NCI-H510A (cell line): ENCODE results near the gene FUT2.
"Not testable (repeated sequence)": the region's sequence is repeated elsewhere in the genome, so short reads cannot be mapped to it uniquely, and the experiment has no call there.

Experiments
- DNase-seq: peaks from one replicate; lab custom pipeline; 2025; lab: John Stamatoyannopoulos, UW

FUT2 gene

DNA sequence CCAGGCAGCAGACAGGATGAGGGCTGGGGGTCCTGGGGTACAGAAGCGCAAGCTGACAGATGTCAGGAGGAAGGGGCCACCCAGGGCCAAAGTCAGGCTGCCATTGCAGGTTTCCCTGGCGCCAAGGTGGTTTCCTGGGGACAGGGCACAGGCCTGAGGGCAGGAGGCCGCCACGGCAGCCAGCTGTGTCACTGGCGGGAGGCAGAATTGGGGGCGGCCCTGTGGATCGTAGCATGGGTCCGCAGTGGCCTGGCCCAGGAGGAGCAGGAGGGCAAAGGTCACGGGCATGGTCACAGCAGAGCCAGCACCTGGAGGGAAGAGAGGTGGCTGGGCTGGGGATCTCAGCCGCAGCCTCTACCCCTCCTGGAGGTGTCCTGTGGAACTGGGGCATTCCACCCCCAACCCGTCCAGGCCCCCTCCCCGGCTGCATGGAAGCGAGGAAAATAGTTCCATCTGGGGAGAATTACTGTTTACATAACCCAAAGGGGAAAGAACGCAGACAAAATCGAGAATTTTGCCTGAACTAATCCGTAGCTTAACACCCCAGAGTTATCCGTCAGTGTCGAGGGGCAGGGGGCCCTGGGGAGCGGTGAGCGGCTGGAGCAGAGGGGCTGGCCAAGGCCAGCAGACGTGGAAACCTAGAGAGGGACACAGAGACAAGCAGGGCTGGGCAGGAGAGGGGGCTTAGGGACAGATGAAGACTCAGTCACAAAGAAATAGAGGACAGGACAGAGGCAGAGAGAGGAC, 24.9 kb upstream of the FUT2 start:
- no peak for DNase-seq

- DNase-seq = no peak
These were observed 24.2 kb upstream of the FUT2 start for GRCh38 chr19:48671446-48671995.

GRCh38 chr19:48672994-48673393, 22.8 kb upstream of the FUT2 start, which contains the start of gene NTN5:
TSS of gene NTN5 (minus strand) at chr19:48673017. CDS start at chr19:48670986, 2,031 bp downstream.
- DNase-seq = no peak

DNA sequence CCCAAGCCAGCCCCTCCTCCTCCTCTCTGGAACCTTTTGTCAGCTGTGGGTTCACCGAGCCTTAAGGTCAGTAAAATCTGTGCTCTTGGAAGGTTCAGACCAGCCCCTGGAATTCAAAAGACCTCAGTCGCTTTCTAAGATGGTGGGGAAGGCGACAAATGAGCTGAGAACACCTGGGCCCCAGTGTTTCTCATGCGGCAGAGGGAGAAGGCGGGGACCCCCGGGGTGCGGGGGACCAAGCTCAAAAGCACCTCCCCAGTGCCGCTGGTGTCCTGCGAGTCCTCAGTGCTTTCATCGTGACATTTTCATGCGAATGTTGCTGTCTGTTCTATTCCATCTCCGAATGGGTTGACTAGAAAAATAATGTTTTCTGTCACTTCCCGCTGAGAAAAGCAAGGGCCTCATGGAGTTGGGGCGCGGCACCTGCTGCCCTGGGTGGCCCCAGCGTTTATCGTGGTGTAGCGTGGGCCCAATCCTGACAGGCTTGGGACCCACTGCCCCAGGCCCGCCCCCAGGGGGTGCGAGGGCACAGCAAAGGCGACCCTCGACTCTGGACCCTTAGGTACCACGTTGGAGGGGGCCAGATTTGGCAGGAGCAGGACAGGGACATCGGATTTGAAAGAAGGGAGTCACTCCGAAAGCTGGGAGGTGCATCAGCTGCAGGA, 22.2 kb upstream of the FUT2 start:
- no peak for DNase-seq

DNA sequence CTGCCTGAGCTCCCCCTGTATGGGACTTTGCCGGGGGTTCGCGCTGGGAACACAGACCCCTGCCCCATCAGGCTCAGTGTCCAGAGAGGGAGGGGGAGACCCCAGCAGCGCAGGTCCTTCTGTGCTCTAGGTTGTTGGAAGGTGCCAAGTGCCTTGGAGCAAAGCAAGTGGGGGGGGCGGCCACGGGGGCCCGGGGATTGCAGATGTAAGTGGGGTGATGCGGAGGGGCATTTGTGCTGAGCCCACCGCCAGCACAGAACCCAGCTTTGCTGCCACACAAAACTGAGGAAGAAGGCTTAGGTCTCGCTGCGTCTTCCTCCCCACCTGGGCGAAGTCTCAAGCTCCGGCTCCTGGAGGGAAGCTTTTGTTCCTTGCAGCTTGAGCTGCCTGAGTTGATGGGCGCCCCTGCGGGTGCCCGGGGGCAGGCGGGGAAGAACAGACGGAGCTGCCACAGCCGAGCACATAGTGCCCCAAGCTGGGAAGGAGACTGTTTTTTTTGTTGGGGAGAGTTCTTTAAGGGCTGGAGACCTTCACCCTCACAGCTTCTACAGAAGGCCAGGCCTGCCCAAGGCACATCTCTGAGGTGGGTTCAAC, 21.5 kb upstream of the FUT2 start:
- no peak for DNase-seq

DNA sequence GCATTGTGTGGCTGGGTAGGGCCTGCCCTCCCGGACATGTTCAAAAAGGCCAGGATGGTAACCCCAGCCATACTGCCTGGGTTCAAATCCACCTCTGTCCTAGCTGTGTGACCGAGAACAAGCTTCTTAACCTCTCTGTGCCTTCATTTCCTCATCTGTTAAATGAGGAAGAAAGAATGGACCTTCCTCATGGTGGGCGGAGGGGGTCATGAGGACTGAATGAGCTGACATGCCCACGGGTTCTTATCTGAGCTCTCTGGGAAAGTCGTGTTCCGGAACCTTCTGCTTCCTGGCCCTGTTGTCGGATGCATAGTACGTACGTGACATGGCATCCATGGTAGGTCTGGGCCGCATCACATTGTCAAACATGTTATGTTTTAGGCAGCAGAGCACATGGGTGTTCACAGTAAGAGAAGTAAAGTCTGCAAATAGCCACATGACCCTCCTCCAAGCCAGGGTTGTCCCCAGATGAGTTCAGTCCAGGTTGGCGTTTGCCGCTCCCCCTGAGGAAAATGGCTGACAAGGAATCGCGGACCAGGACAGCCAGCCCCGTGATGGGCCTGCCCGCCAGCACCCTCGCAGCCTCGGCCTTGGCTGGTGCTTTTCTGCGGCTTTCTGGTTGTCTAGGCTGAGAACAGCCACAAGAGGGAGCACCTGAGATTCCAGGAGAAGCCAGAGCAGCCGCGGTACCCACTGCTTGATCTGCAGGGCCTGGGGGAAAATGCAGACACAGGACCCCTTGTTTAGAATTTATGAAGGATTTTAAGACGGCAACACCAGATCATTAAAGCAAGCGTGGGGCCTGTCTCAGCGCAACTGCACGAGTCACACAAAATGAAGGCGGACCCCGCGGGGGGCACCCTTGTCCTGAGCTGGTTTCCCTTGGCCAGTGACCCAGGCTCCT, 20.6 kb upstream of the FUT2 start:
- DNase-seq = peak; percentile 73

DNA sequence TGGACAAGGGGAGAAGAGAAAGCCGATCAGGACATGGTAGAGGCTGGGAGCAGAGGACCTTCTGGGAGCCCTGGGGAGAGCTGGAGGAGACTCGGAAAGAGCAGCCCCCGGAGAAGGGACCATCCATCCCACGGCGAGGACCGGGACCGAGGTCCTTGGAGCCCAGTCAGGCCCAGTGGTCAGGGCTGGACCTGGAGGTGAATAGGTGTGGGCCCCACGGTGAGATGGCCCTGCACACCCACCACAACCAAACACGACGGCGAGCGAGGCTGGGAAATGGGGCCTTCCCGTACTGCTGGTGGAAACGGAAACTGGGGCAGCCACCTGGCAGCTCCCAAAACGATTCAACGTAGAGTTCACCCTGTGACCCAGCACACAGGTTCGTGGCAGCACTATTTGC, 19.3 kb upstream of the FUT2 start:
- DNase-seq = no peak

DNA sequence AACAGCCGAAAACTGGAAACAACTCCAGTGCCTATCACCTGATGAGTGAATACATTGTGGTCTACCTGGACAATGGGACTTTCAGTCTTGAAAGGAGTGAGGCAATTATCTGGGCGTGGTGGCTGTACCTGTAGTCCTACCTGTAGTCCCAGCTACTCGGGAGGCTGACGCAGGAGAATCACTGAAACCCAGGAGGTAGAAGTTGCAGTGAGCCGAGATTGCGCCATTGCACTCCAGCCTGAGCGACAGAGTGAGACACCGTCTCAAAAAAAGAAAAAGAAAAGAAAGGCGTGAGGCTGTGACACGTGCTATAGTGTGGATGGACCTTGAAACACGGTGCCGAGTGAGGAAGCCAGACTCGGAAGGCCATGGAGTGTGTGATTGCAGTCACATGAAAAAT, 18.9 kb upstream of the FUT2 start:
- DNase-seq = no peak

GRCh38 chr19:48678201-48678600, 17.6 kb upstream of the FUT2 start:
- no peak for DNase-seq

- DNase-seq = not testable (repeated sequence)
These were observed 15.8 kb upstream of the FUT2 start for GRCh38 chr19:48680006-48680405.

GRCh38 chr19:48680436-48681126, 15.2 kb upstream of the FUT2 start:
- DNase-seq = no peak

GRCh38 chr19:48681127-48681470, 14.7 kb upstream of the FUT2 start:
- no peak for DNase-seq

- DNase-seq = no peak
These were observed 12.4 kb upstream of the FUT2 start for GRCh38 chr19:48683349-48683748.

GRCh38 chr19:48685583-48685982, 10.2 kb upstream of the FUT2 start:
- DNase-seq = no peak

DNA sequence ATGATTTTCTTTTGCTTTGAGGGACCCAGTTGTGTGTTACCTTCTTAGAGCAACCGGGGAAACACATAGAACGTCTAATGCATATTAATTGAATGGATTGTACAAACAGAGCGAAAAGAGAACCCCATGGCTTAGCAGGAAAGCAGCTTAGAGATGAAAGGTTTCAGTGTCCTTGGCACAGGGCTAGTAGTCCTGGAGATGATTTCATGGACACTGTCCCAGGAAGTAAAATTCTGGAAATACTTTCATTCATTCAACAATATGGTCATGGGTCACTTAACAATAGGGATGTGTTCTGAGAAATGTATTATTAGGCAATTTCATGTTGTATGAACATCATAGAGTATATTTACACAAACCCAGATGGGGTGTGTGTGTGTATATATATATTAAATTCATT, 9.7 kb upstream of the FUT2 start:
- no peak for DNase-seq

- not testable (repeated sequence) for DNase-seq
These were observed 9.1 kb upstream of the FUT2 start for GRCh38 chr19:48686637-48687036.

- no peak for DNase-seq
These were observed 8.0 kb upstream of the FUT2 start for GRCh38 chr19:48687776-48688175.

DNA sequence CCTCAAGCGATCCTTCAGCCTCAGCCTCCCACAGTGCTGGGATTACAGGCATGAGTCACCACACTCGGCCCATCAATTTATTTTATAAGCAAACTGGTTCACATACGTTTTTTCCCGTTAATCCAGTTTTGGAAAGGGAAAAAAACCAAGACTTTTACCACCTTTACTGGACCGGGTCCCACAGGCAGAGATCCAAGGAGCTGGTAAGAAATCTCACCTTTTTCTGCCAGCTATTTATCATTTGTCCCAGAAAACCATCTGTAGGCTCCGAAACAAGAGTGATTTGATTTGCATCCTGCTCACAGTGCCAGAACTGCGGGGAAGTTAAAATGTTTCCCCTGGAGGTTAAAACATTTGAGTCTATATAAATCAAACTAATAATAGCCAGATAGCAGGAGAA, 6.3 kb upstream of the FUT2 start:
- no peak for DNase-seq

GRCh38 chr19:48693629-48694028, 2.1 kb upstream of the FUT2 start:
- DNase-seq = not testable (repeated sequence)

GRCh38 chr19:48696353-48697010, 711 bp downstream of the FUT2 start:
- no peak for DNase-seq

DNA sequence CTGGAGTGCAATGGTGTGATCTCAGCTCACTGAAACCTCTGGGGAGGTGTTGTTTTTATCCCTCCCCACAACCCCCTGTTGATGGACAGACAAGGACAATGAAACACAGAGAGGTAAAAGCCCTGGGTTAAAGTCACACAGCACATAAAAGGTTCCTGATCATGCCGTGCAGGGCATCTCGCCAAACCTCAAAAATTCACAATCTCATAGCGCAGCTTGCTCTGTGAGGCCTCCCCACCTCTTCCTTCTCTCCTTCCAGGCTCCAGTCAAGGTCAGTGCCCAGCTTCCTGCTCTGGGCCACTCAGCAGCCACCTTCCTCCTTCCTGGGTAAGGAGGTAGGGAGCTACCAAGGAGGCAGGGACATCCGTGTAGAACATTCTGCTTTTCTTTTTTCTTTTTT, 2.3 kb downstream of the FUT2 start:
- no peak for DNase-seq
